Right ventricle myocardium superior (tissue), 1 donor: Measurements from ENCODE around the gene RANBP10. TPM values are rescaled to one million over a fixed set of nuclear protein-coding genes. Genes with fewer than 3 reads are reported as not detected.
"Not testable (repeated sequence)": the region's sequence is repeated elsewhere in the genome, so short reads cannot be mapped to it uniquely, and the experiment has no call there.

ENCODE experiments used
- ATAC-seq: fragments of 200-7000 bp; cut with Tn5 transposase; one replicate; pipeline ENCODE4 v1.9.1; 2020; ENCODE audit warnings: mild to moderate bottlenecking; ENCODE audit not compliant: poor library complexity
- DNase-seq: peaks from one replicate; pipeline ENCODE4 v3.0.0-alpha.2; 2020
- intact Hi-C: fragments of 100-400 bp; cut with DNase I; formaldehyde crosslinking; loops from one replicate; pipeline ENCODE4 v1.11.2; 2022
- total RNA-seq: library from RNA; stranded (reverse); fragmentation: NEBNext Ultra II Directional; extraction: Animal tissue kit (Norgen Biotek cat#: 25700); gene quantifications from one replicate; pipeline ENCODE4 v1.2.1, GENCODE V29; 2021
- donor health status: DM: no; HTN: yes; CAD: no; lungs with severe emphysema.

RANBP10 gene
- total RNA-seq, 1 donor from 2014 or later = 10.9 TPM

- no peak for ATAC-seq
Measured at GRCh38 chr16:67702130-67702529, 104.2 kb downstream of the RANBP10 start.

GRCh38 chr16:67701420-67701819, 104.9 kb downstream of the RANBP10 start:
- intact Hi-C loops = no loop called here
- DNase-seq (no peak), ATAC-seq (no peak)

More at GRCh38 chr16:67702130-67702529, 104.2 kb downstream of the RANBP10 start:
- DNase-seq = no peak
- intact Hi-C loops = no loop called here

GRCh38 chr16:67699265-67699664, 107.1 kb downstream of the RANBP10 start:
- no peak for DNase-seq
- ATAC-seq = no peak
- intact Hi-C loops = no loop called here

GRCh38 chr16:67697422-67698185, 108.8 kb downstream of the RANBP10 start:
- intact Hi-C loops = no loop called here
- ATAC-seq (no peak), DNase-seq (no peak)

- DNase-seq (no peak), ATAC-seq (peak; percentile 70)
- intact Hi-C loops = no loop called here
Measured at GRCh38 chr16:67694611-67695010, 111.7 kb downstream of the RANBP10 start.

GRCh38 chr16:67693517-67694285, 112.7 kb downstream of the RANBP10 start:
- DNase-seq, ATAC-seq, intact Hi-C loops: not testable (repeated sequence)

- intact Hi-C loops = no loop called here
- DNase-seq = no peak
- ATAC-seq = no peak
Measured at GRCh38 chr16:67685388-67686112, 120.8 kb downstream of the RANBP10 start.

- intact Hi-C loops = no loop called here
- DNase-seq = no peak
- no peak for ATAC-seq
Measured at GRCh38 chr16:67683767-67684166, 122.6 kb downstream of the RANBP10 start.

- intact Hi-C loops = loop anchor here (10.0 kb wide), 1 partner anchor 125 kb away; the partner anchor contains the start of genes RANBP10 and TSNAXIP1
- DNase-seq (no peak), ATAC-seq (no peak)
Measured at GRCh38 chr16:67679935-67680897, 126.1 kb downstream of the RANBP10 start.

GRCh38 chr16:67678354-67679023, 127.9 kb downstream of the RANBP10 start:
- intact Hi-C loops = loop anchor here (10.0 kb wide), 1 partner anchor 126 kb away; the partner anchor contains the start of genes RANBP10 and TSNAXIP1

GRCh38 chr16:67677712-67678111, 128.6 kb downstream of the RANBP10 start:
- no peak for ATAC-seq
- no peak for DNase-seq
- intact Hi-C loops = loop anchor here (10.0 kb wide), 1 partner anchor 127 kb away; the partner anchor contains the start of genes RANBP10 and TSNAXIP1

More at GRCh38 chr16:67678354-67679023, 127.9 kb downstream of the RANBP10 start:
- DNase-seq (no peak), ATAC-seq (no peak)

GRCh38 chr16:67676939-67677338, 129.4 kb downstream of the RANBP10 start:
- no peak for DNase-seq
- intact Hi-C loops = loop anchor here (10.0 kb wide), 1 partner anchor 128 kb away; the partner anchor contains the start of genes RANBP10 and TSNAXIP1
- no peak for ATAC-seq

- ATAC-seq = no peak
- intact Hi-C loops = loop anchor here (10.0 kb wide), 1 partner anchor 128 kb away; the partner anchor contains the start of genes RANBP10 and TSNAXIP1
- DNase-seq = no peak
Measured at GRCh38 chr16:67676516-67676915, 129.8 kb downstream of the RANBP10 start.

- no peak for ATAC-seq
- intact Hi-C loops = loop anchor here (10.0 kb wide), 1 partner anchor 129 kb away; the partner anchor contains the start of genes RANBP10 and TSNAXIP1
Measured at GRCh38 chr16:67675999-67676398, 130.4 kb downstream of the RANBP10 start.

GRCh38 chr16:67675579-67675935, 130.8 kb downstream of the RANBP10 start:
- intact Hi-C loops = loop anchor here (10.0 kb wide), 1 partner anchor 129 kb away; the partner anchor contains the start of genes RANBP10 and TSNAXIP1
- no peak for ATAC-seq
- no peak for DNase-seq

More at GRCh38 chr16:67675999-67676398, 130.4 kb downstream of the RANBP10 start:
- DNase-seq = no peak

GRCh38 chr16:67674851-67675578, 131.3 kb downstream of the RANBP10 start:
- DNase-seq (no peak), ATAC-seq (no peak)
- intact Hi-C loops = loop anchor here (10.0 kb wide), 1 partner anchor 130 kb away; the partner anchor contains the start of genes RANBP10 and TSNAXIP1
